Heart left ventricle (tissue), 13 donors: ENCODE results near the gene BAX.

ENCODE experiments used
- CTCF ChIP-seq, 12 donors: fragments of 200-600 bp; sonication (generic) in 4 of 12; IDR thresholded peaks; one replicate each; pipeline versions ENCODE4 v1.5.0 to v1.8.0; 2018 to 2022; ENCODE audit warnings: antibody characterized with exemption in 12 of 12, mild to moderate bottlenecking in 5 of 12
- POLR2A ChIP-seq, 2 donors: fragments of 450-650 bp; IDR thresholded peaks; one replicate each; pipeline ENCODE4 v1.6.1; 2017; ENCODE audit warnings: antibody characterized with exemption in 2 of 2, mild to moderate bottlenecking in 2 of 2, moderate library complexity in 2 of 2
- donor health status: ischemic (EF 13 %, LVEDD 7.1; RV severe dilation, severe dysfunction).
- donor health status: DM: no; HTN: yes; CAD: no.
- donor health status: DM: no; HTN: no; CAD: no.
- donor health status: ischemic (EF 25% LVEDD 6.9; RV normal size, moderate dysfunction).
- donor health status: ischemic (EF 25% LVEDD 5.7; RV mildly dilated, moderate dysfunction).
- donor health status: ischemic (EF 35%, LVEDD 5.7; RV mildly dilated, moderate dysfunction).
- donor health status: nonischemic (EF 11% LVEDD 7.7; RV severe dilation, severe dysfunction).
- donor health status: DM: yes; HTN: yes; CAD: no.
- donor health status: PGD.
- donor health status: ischemic (EF 29% LVEDD 5.4; RV normal size, mild dysfunction).
- donor health status: nonischemic (EF 23%, LVEDD 6.1; RV moderate dilation, normal function).

GRCh38 chr19:48982280-48982679 is 27.6 kb downstream of the BAX start:
- no peak for TF ChIP-seq CTCF (IDR thresholded peaks at IDR 0.05)
- TF ChIP-seq POLR2A (IDR thresholded peaks at IDR 0.05) = no peak
